ENCODE measurements around the gene RSPO3.
"Not testable (repeated sequence)": the region's sequence is repeated elsewhere in the genome, so short reads cannot be mapped to it uniquely, and the experiment has no call there.

RSPO3 gene

GRCh38 chr6:127096167-127096566, 22.3 kb upstream of the RSPO3 start:
- Histone ChIP-seq H4K20me1 (ENCODE audit: control insufficient read depth, insufficient read depth, low read depth, low read length) (no peaks in the 10 kb centered on the region), H3K9me2 (replicated peaks; ENCODE audit: control insufficient read depth, low read length) (no peaks in the 10 kb centered on the region), H3K27me3 (ENCODE audit: control insufficient read depth, low read length) (no peaks in the 10 kb centered on the region), H3F3A (ENCODE audit: control insufficient read depth, insufficient read depth) (no peaks in the 10 kb centered on the region), H3K4me1 (ENCODE audit: control insufficient read depth, low read length) (no peaks in the 10 kb centered on the region), H3K4me3 (ENCODE audit: low read length) (no peak overlapping the region), H3K9me3 (ENCODE audit: control insufficient read depth, insufficient read depth, low read length) (no peaks in the 10 kb centered on the region), H3K36me3 (ENCODE audit: control insufficient read depth, low read length) (no peaks in the 10 kb centered on the region), H3K79me2 (ENCODE audit: control insufficient read depth, low read length) (no peaks in the 10 kb centered on the region), H3K4me2 (ENCODE audit: low read length) (no peak overlapping the region), H3K27ac (ENCODE audit: low read depth, low read length) (no peak overlapping the region)
- TF ChIP-seq EZH2phosphoT487 (IDR thresholded peaks at IDR 0.05; ENCODE audit: borderline replicate concordance, low read length): no peak
- TF ChIP-seq, protein P1, sequence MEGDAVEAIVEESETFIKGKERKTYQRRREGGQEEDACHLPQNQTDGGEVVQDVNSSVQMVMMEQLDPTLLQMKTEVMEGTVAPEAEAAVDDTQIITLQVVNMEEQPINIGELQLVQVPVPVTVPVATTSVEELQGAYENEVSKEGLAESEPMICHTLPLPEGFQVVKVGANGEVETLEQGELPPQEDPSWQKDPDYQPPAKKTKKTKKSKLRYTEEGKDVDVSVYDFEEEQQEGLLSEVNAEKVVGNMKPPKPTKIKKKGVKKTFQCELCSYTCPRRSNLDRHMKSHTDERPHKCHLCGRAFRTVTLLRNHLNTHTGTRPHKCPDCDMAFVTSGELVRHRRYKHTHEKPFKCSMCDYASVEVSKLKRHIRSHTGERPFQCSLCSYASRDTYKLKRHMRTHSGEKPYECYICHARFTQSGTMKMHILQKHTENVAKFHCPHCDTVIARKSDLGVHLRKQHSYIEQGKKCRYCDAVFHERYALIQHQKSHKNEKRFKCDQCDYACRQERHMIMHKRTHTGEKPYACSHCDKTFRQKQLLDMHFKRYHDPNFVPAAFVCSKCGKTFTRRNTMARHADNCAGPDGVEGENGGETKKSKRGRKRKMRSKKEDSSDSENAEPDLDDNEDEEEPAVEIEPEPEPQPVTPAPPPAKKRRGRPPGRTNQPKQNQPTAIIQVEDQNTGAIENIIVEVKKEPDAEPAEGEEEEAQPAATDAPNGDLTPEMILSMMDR (IDR thresholded peaks at IDR 0.05; ENCODE audit: low read depth, low read length, poor library complexity, severe bottlenecking): no peak

DNA sequence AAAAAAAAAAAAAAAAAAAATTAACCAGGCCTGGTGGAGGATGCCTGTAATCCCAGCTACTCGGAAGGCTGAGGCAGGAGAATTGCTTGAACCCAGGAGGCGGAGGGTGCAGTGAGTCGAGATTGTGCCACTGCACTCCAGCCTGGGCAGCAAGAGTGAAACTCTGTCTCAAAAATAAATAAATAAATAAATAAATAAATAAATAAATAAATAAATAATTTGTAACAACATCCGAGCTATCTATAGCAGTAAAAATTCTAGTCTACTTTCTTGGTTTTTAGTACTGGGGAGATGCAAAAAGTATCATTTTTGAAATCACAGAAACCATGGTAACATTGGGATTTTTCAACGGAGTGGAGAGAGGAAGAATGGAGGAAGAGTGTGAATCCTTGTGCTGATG, 21.0 kb upstream of the RSPO3 start:
- not testable (repeated sequence) for H3K9me2 ChIP-seq (replicated peaks; ENCODE audit: control insufficient read depth, low read length); H4K20me1 ChIP-seq (ENCODE audit: control insufficient read depth, insufficient read depth, low read depth, low read length); H3K36me3 ChIP-seq (ENCODE audit: control insufficient read depth, low read length); H3K79me2 ChIP-seq (ENCODE audit: control insufficient read depth, low read length); H3K4me2 ChIP-seq (ENCODE audit: low read length); H3K4me1 ChIP-seq (ENCODE audit: control insufficient read depth, low read length); H3K27ac ChIP-seq (ENCODE audit: low read depth, low read length); H3F3A ChIP-seq (ENCODE audit: control insufficient read depth, insufficient read depth); H3K4me3 ChIP-seq (ENCODE audit: low read length); H3K9me3 ChIP-seq (ENCODE audit: control insufficient read depth, insufficient read depth, low read length); H3K27me3 ChIP-seq (ENCODE audit: control insufficient read depth, low read length)

- no peak for TF ChIP-seq EZH2phosphoT487 (IDR thresholded peaks at IDR 0.05; ENCODE audit: borderline replicate concordance, low read length)
- TF ChIP-seq, protein P1 (IDR thresholded peaks at IDR 0.05; ENCODE audit: low read depth, low read length, poor library complexity, severe bottlenecking): peak; percentile 15
These were observed 17.8 kb upstream of the RSPO3 start for GRCh38 chr6:127100510-127101140.

GRCh38 chr6:127102299-127102698, 16.2 kb upstream of the RSPO3 start:
- H3K4me1 ChIP-seq (ENCODE audit: control insufficient read depth, low read length): no peaks in the 10 kb centered on the region
- no peaks in the 10 kb centered on the region for H3F3A ChIP-seq (ENCODE audit: control insufficient read depth, insufficient read depth)
- no peaks in the 10 kb centered on the region for H3K9me3 ChIP-seq (ENCODE audit: control insufficient read depth, insufficient read depth, low read length)
- no peaks in the 10 kb centered on the region for H3K9me2 ChIP-seq (replicated peaks; ENCODE audit: control insufficient read depth, low read length)
- no peak overlapping the region for H3K4me3 ChIP-seq (ENCODE audit: low read length)
- no peak for TF ChIP-seq EZH2phosphoT487 (IDR thresholded peaks at IDR 0.05; ENCODE audit: borderline replicate concordance, low read length)
- TF ChIP-seq, protein P1 (IDR thresholded peaks at IDR 0.05; ENCODE audit: low read depth, low read length, poor library complexity, severe bottlenecking): no peak
- no peak overlapping the region for H3K27ac ChIP-seq (ENCODE audit: low read depth, low read length)
- H4K20me1 ChIP-seq (ENCODE audit: control insufficient read depth, insufficient read depth, low read depth, low read length): no peaks in the 10 kb centered on the region
- H3K27me3 ChIP-seq (ENCODE audit: control insufficient read depth, low read length): no peaks in the 10 kb centered on the region; the same call in 1 of the 2 replicates
- H3K4me2 ChIP-seq (ENCODE audit: low read length): no peak overlapping the region
- no peaks in the 10 kb centered on the region for H3K36me3 ChIP-seq (ENCODE audit: control insufficient read depth, low read length)
- no peaks in the 10 kb centered on the region for H3K79me2 ChIP-seq (ENCODE audit: control insufficient read depth, low read length)

More at GRCh38 chr6:127100510-127101140, 17.8 kb upstream of the RSPO3 start:
- H3K4me2 ChIP-seq (ENCODE audit: low read length): no peak overlapping the region
- H4K20me1 ChIP-seq (ENCODE audit: control insufficient read depth, insufficient read depth, low read depth, low read length): no peaks in the 10 kb centered on the region
- no peaks in the 10 kb centered on the region for H3F3A ChIP-seq (ENCODE audit: control insufficient read depth, insufficient read depth)
- no peak overlapping the region for H3K4me3 ChIP-seq (ENCODE audit: low read length)
- H3K9me3 ChIP-seq (ENCODE audit: control insufficient read depth, insufficient read depth, low read length): no peaks in the 10 kb centered on the region
- H3K27me3 ChIP-seq (ENCODE audit: control insufficient read depth, low read length): no peaks in the 10 kb centered on the region; the same call in 1 of the 2 replicates
- H3K79me2 ChIP-seq (ENCODE audit: control insufficient read depth, low read length): no peaks in the 10 kb centered on the region
- no peaks in the 10 kb centered on the region for H3K9me2 ChIP-seq (replicated peaks; ENCODE audit: control insufficient read depth, low read length)
- no peak overlapping the region for H3K27ac ChIP-seq (ENCODE audit: low read depth, low read length)
- H3K36me3 ChIP-seq (ENCODE audit: control insufficient read depth, low read length): no peaks in the 10 kb centered on the region
- H3K4me1 ChIP-seq (ENCODE audit: control insufficient read depth, low read length): no peaks in the 10 kb centered on the region

Measured in DOHH2 (cell line).